DND-41 (cell line): ENCODE results near the gene CFAP221.

Experiments used
- ATAC-seq: fragments of 200-7000 bp; cut with Tn5 transposase; 3 replicates; pipeline ENCODE4 v1.9.1; 2021; ENCODE audit warnings: low read depth; ENCODE audit not compliant: insufficient read depth
- DNase-seq: peaks from one replicate; pipeline ENCODE4 v3.0.0-alpha.2; 2020
- H2AFZ ChIP-seq: 2 replicates; pipeline ENCODE4 v1.6.0; 2012; ENCODE audit warnings: low read depth, low read length
- H3K27ac ChIP-seq: 2 replicates; pipeline ENCODE4 v1.5.1; 2012; ENCODE audit warnings: low read length, inconsistent platforms
- H3K27me3 ChIP-seq: fragments of 200-600 bp; sonication (generic); 2 replicates; pipeline ENCODE4 v1.6.0; 2012; ENCODE audit warnings: low read length, mild to moderate bottlenecking, inconsistent platforms; ENCODE audit not compliant: insufficient read depth, poor library complexity
- H3K36me3 ChIP-seq: 2 replicates; pipeline ENCODE4 v1.5.1; 2012; ENCODE audit warnings: low read length, inconsistent platforms; ENCODE audit not compliant: insufficient read depth
- H3K4me1 ChIP-seq: 2 replicates; pipeline ENCODE4 v1.5.1; 2012; ENCODE audit warnings: mild to moderate bottlenecking, low read length; ENCODE audit not compliant: insufficient read depth
- H3K4me2 ChIP-seq: 2 replicates; pipeline ENCODE4 v1.6.0; 2012; ENCODE audit warnings: mild to moderate bottlenecking, moderate library complexity, low read length, inconsistent platforms; ENCODE audit not compliant: insufficient read depth
- H3K4me3 ChIP-seq, 2 experiments: fragments of 200-600 bp in 1 of 2; shearing (Covaris generic) in 1 of 2; 2 replicates each; pipeline ENCODE4 v1.5.1; 2012 to 2016; ENCODE audit warnings: inconsistent platforms in 2 of 2, low read length in 2 of 2, mild to moderate bottlenecking in 2 of 2, low read depth in 1 of 2, moderate library complexity in 1 of 2
- H3K79me2 ChIP-seq: 2 replicates; pipeline ENCODE4 v1.6.0; 2012; ENCODE audit warnings: low read length, inconsistent platforms; ENCODE audit not compliant: insufficient read depth
- H3K9ac ChIP-seq: 2 replicates; pipeline ENCODE4 v1.6.0; 2012; ENCODE audit warnings: low read depth, mild to moderate bottlenecking, inconsistent platforms, low read length, moderate library complexity
- H3K9me3 ChIP-seq: 2 replicates; pipeline ENCODE4 v1.5.1; 2012; ENCODE audit warnings: low read length, moderate library complexity, mild to moderate bottlenecking, inconsistent platforms; ENCODE audit not compliant: insufficient read depth, severe bottlenecking
- H4K20me1 ChIP-seq: 2 replicates; pipeline ENCODE4 v1.6.0; 2012; ENCODE audit warnings: low read length; ENCODE audit not compliant: insufficient read depth
- EZH2 ChIP-seq: IDR thresholded peaks from 3 replicates; pipeline ENCODE4 v1.6.1; 2012; ENCODE audit warnings: borderline replicate concordance, low read depth, mild to moderate bottlenecking, moderate library complexity, low read length, inconsistent platforms; ENCODE audit not compliant: severe bottlenecking
- TF ChIP-seq, protein P1 (sequence below): IDR thresholded peaks from 2 replicates; pipeline ENCODE4 v1.5.1; 2012; ENCODE audit warnings: borderline replicate concordance, low read length, moderate library complexity, mild to moderate bottlenecking; ENCODE audit not compliant: poor library complexity, severe bottlenecking; ENCODE audit errors: extremely low read depth

Gene CFAP221

DNA sequence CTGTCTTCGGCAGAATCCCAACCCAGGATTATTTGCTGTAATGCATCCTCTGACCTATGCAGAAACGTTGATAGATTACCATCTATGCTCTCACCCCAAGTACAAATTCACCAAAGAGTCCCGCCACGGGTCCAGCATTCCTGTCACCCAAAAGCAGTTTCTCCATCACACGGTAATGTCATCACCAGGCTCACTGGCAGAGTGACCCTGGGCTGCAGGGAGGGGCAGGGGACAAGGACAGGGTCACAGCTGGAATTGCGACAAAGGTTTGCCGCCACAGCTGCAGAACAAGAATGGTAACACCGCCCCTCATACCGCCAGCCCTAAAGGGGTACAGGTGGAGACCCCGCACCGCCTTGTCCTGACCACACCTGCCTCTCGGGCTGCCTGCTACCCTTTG, 94.0 kb downstream of the CFAP221 start:
- ATAC-seq (no peak), DNase-seq (no peak)
- Histone ChIP-seq H3K27ac (no peak overlapping the region), H3K4me3 (no peak overlapping the region), H3K9ac (no peak overlapping the region), H3K4me2 (no peak overlapping the region), H3K4me1 (no peaks in the 10 kb centered on the region), H2AFZ (no peak overlapping the region), H3K79me2 (no peaks in the 10 kb centered on the region), H3K9me3 (no peaks in the 10 kb centered on the region), H3K27me3 (no peaks in the 10 kb centered on the region), H3K36me3 (no peaks in the 10 kb centered on the region), H4K20me1 (no peaks in the 10 kb centered on the region)
- no peak for TF ChIP-seq EZH2
- TF ChIP-seq, protein P1, sequence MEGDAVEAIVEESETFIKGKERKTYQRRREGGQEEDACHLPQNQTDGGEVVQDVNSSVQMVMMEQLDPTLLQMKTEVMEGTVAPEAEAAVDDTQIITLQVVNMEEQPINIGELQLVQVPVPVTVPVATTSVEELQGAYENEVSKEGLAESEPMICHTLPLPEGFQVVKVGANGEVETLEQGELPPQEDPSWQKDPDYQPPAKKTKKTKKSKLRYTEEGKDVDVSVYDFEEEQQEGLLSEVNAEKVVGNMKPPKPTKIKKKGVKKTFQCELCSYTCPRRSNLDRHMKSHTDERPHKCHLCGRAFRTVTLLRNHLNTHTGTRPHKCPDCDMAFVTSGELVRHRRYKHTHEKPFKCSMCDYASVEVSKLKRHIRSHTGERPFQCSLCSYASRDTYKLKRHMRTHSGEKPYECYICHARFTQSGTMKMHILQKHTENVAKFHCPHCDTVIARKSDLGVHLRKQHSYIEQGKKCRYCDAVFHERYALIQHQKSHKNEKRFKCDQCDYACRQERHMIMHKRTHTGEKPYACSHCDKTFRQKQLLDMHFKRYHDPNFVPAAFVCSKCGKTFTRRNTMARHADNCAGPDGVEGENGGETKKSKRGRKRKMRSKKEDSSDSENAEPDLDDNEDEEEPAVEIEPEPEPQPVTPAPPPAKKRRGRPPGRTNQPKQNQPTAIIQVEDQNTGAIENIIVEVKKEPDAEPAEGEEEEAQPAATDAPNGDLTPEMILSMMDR = no peak

DNA sequence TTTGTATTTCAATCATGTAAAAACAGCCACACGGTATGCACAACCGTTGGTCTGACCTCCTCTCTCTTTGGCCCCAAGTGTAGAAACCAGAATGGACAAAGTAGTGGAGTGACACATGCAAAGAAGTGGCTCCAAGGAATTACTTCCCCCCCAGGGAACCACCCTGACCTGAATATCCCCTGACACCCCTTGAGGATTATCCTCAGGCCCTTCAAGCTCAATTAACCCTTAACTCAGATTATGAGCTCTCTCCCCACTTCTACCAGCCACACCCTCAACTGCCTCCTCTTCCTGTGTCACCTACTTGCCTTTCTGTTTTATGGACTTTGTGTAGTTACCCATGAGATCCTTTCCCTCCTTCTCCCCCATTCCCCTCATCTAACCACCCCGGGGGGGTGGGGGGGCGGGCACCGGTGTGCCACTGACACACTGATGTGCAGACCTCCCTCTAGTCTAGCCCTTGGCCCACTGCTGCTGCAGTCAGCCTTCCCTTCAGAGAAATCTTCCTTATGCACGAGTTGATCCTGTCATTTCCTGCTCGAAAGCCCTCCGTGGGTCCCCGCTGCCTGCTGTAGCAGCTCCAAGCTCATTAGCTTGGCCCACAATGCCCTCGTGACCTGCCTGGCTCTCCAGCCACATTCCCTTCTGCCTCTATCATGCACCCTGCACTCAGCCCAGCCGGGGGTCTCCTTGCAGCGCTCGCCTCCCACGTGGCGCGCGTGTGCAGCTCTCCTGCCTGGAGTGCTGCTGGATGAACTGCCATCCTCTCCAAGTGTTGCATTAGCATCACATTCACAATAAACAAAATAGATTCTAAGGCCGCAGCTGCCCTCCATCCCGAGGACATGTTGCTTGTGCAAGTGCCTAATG, 94.7 kb downstream of the CFAP221 start:
- ATAC-seq = no peak

DNA sequence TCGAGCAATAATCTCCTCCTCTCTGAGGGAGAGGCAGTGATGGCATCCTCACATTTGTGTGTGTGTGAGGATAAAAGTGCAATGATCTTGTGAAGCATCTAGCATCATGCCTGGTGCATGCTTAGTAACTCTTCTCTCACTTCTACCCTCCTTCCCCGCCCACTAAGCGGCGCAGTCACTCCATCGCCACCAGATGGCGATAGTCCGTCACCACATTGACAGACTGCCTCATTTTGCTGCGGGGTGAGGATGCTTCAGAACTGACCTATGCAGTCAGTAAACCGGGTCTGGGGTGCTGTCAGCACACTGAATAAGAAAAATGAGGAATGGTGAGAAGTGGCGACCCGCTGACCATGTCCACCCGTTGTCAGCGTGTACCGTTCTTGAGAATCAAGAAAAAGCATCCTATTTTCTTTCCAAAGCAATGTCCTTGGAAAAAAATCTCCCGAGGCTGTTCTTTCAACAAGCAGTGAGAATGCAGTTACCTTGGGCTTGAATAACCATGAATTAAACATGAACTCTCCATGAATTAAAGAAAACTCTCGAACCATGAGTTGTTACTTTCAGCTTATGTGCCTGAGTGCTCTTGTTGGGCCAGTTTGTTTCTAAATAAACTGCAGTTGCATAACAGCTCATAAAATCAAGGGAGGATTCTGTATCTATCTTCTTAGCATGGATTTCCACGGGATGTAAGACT, 97.5 kb downstream of the CFAP221 start:
- H3K4me2 ChIP-seq = no peak overlapping the region
- ATAC-seq = peak; percentile 99

More for the DNA sequence above, 94.7 kb downstream of the CFAP221 start:
- DNase-seq = no peak
- H2AFZ ChIP-seq = no peak overlapping the region
- no peak overlapping the region for H3K4me2 ChIP-seq
- TF ChIP-seq EZH2 = no peak
- TF ChIP-seq, protein P1 = no peak
- no peaks in the 10 kb centered on the region for H3K9me3 ChIP-seq
- H3K36me3 ChIP-seq = no peaks in the 10 kb centered on the region
- no peak overlapping the region for H3K27ac ChIP-seq
- H4K20me1 ChIP-seq = no peaks in the 10 kb centered on the region
- H3K9ac ChIP-seq = no peak overlapping the region
- no peaks in the 10 kb centered on the region for H3K79me2 ChIP-seq
- no peaks in the 10 kb centered on the region for H3K27me3 ChIP-seq
- no peaks in the 10 kb centered on the region for H3K4me1 ChIP-seq
- H3K4me3 ChIP-seq = no peak overlapping the region

More for the DNA sequence above, 97.5 kb downstream of the CFAP221 start:
- H3K4me1 ChIP-seq = no peaks in the 10 kb centered on the region
- no peak overlapping the region for H3K27ac ChIP-seq
- H3K9me3 ChIP-seq = no peaks in the 10 kb centered on the region
- TF ChIP-seq, protein P1 = peak; percentile 99
- no peak for TF ChIP-seq EZH2
- H4K20me1 ChIP-seq = no peaks in the 10 kb centered on the region
- DNase-seq = peak; percentile 74
- H3K4me3 ChIP-seq = no peak overlapping the region
- no peak overlapping the region for H2AFZ ChIP-seq
- H3K27me3 ChIP-seq = no peaks in the 10 kb centered on the region
- H3K36me3 ChIP-seq = no peaks in the 10 kb centered on the region
- no peak overlapping the region for H3K9ac ChIP-seq
- H3K79me2 ChIP-seq = no peaks in the 10 kb centered on the region
